GM23248 (cell line): ENCODE measurements around the gene MYO5A. TPM values are rescaled to one million over a fixed set of nuclear protein-coding genes. Genes with fewer than 3 reads are reported as not detected.
"Not testable (repeated sequence)": the region's sequence is repeated elsewhere in the genome, so short reads cannot be mapped to it uniquely, and the experiment has no call there.

Experiments used
- DNase-seq: peaks from one replicate; pipeline ENCODE4 v3.0.0-alpha.2; 2015
- H2AFZ ChIP-seq: fragments of 200-600 bp; sonication (generic); 2 replicates; pipeline ENCODE4 v1.6.1; 2016; ENCODE audit warnings: antibody characterized with exemption
- H3F3A ChIP-seq: fragments of 200-600 bp; sonication (generic); 2 replicates; pipeline ENCODE4 v1.6.1; 2016; ENCODE audit warnings: mild to moderate bottlenecking, antibody characterized with exemption, mixed run types; ENCODE audit not compliant: insufficient read depth
- H3K27ac ChIP-seq: fragments of 200-600 bp; sonication (generic); 2 replicates; pipeline ENCODE4 v1.5.1; 2016; ENCODE audit warnings: mild to moderate bottlenecking
- H3K27me3 ChIP-seq: fragments of 200-600 bp; sonication (generic); replicated peaks from 2 replicates; pipeline ENCODE4 v1.6.1; 2016; ENCODE audit warnings: mild to moderate bottlenecking; ENCODE audit not compliant: insufficient read depth
- H3K36me3 ChIP-seq: fragments of 200-600 bp; sonication (generic); 2 replicates; pipeline ENCODE4 v1.6.1; 2016; ENCODE audit warnings: low read depth, mild to moderate bottlenecking
- H3K4me1 ChIP-seq: fragments of 200-600 bp; sonication (generic); 2 replicates; pipeline ENCODE4 v1.6.1; 2016; ENCODE audit warnings: mild to moderate bottlenecking; ENCODE audit not compliant: insufficient read depth
- H3K4me2 ChIP-seq: fragments of 200-600 bp; sonication (generic); one replicate; pipeline ENCODE4 v1.6.1; 2016; ENCODE audit warnings: mild to moderate bottlenecking; ENCODE audit not compliant: unreplicated experiment
- H3K4me3 ChIP-seq: fragments of 200-600 bp; sonication (generic); 2 replicates; pipeline ENCODE4 v1.5.1; 2016; ENCODE audit warnings: mild to moderate bottlenecking
- H3K79me2 ChIP-seq: fragments of 200-600 bp; sonication (generic); 2 replicates; pipeline ENCODE4 v1.6.1; 2016; ENCODE audit warnings: mild to moderate bottlenecking; ENCODE audit not compliant: insufficient read depth
- H3K9ac ChIP-seq: fragments of 200-600 bp; sonication (generic); 2 replicates; pipeline ENCODE4 v1.6.1; 2016; ENCODE audit warnings: mild to moderate bottlenecking
- H3K9me2 ChIP-seq: fragments of 200-600 bp; sonication (generic); 2 replicates; pipeline ENCODE4 v1.6.1; 2016; ENCODE audit warnings: mixed run types, mild to moderate bottlenecking, moderate library complexity; ENCODE audit not compliant: insufficient read depth
- H3K9me3 ChIP-seq: fragments of 200-600 bp; sonication (generic); one replicate; pipeline ENCODE4 v1.6.1; 2017; ENCODE audit warnings: low read depth
- H4K20me1 ChIP-seq: fragments of 200-600 bp; sonication (generic); 2 replicates; pipeline ENCODE4 v1.6.0; 2016; ENCODE audit not compliant: insufficient read depth
- EZH2 ChIP-seq: fragments of 200-600 bp; sonication (generic); IDR thresholded peaks from 2 replicates; pipeline ENCODE4 v1.6.1; 2018; ENCODE audit warnings: antibody characterized with exemption, mild to moderate bottlenecking; ENCODE audit not compliant: insufficient read depth, poor library complexity, severe bottlenecking
- EZH2phosphoT487 ChIP-seq: fragments of 200-600 bp; sonication (generic); IDR thresholded peaks from 2 replicates; pipeline ENCODE4 v1.6.1; 2018; ENCODE audit warnings: antibody characterized with exemption, moderate library complexity, mild to moderate bottlenecking, low read depth; ENCODE audit not compliant: insufficient read depth
- WGBS, 2 experiments: methylation state at CpG; one replicate each; pipeline ENCODE4 v1.1.6; 2015 to 2017; ENCODE audit warnings: low lambda C conversion rate in 2 of 2, low coverage in 1 of 2; ENCODE audit errors: missing lambda C conversion rate in 2 of 2; 5-methylcytosine and 5-hydroxymethylcytosine counted together
- in situ Hi-C: fragments of 300-500 bp; cut with MboI; formaldehyde crosslinking; loops from 2 replicates; pipeline ENCODE4 v1.15.0; 2020
- polyA plus RNA-seq: library from polyadenylated mRNA; unstranded; fragments of >200 nt; fragmentation: Nextera tagmentation; extraction: Ambion mirVana; gene quantifications from 2 replicates; pipeline ENCODE4 v1.2.1, GENCODE V29; 2016
- total RNA-seq: library from RNA; depleted of rRNA; stranded (reverse); fragments of >200 nt; shearing (Covaris generic); gene quantifications from 2 replicates; pipeline ENCODE4 v1.2.3, GENCODE V29; 2014

Gene MYO5A
- total and polyA plus RNA-seq, 2 experiments from 2014 or later = 12.1 to 33.3 TPM

- no peak overlapping the region for H3K9ac ChIP-seq
- H3K79me2 ChIP-seq = peaks cover 98% of the 10 kb centered on the region
- no peaks in the 10 kb centered on the region for H3K9me3 ChIP-seq
- H3K27me3 ChIP-seq = no peaks in the 10 kb centered on the region
- H3K27ac ChIP-seq = no peak overlapping the region
- H3F3A ChIP-seq = 0 out of 2 replicates have a peak, but pooled peaks cover 12% of the 10 kb centered on the region
- H3K4me3 ChIP-seq = no peak overlapping the region
- peaks cover 30% of the 10 kb centered on the region for H3K4me1 ChIP-seq
- DNase-seq = no peak
- H3K4me2 ChIP-seq = no peak overlapping the region
- H3K9me2 ChIP-seq = no peaks in the 10 kb centered on the region
- in situ Hi-C loops = no loop called here
- H2AFZ ChIP-seq = no peak overlapping the region
- WGBS, 2 experiments = 96 to 98% methylated on average over 3 of the region's 3 CpGs
- H4K20me1 ChIP-seq = peaks cover 14% of the 10 kb centered on the region; the same call in 1 of the 2 replicates
- no peak for TF ChIP-seq EZH2
- no peak for TF ChIP-seq EZH2phosphoT487
- peaks cover 29% of the 10 kb centered on the region for H3K36me3 ChIP-seq
These were observed 28.0 kb upstream of the MYO5A start for GRCh38 chr15:52556524-52557273.

GRCh38 chr15:52552303-52552702 lies 23.6 kb upstream of the MYO5A start:
- TF ChIP-seq EZH2 (no peak), EZH2phosphoT487 (no peak)
- Histone ChIP-seq H3K4me3 (no peak overlapping the region), H3K27me3 (no peaks in the 10 kb centered on the region), H2AFZ (no peak overlapping the region), H3K4me1 (no peaks in the 10 kb centered on the region; the same call in 1 of the 2 replicates), H4K20me1 (no peaks in the 10 kb centered on the region), H3K9ac (no peak overlapping the region), H3K9me3 (no peaks in the 10 kb centered on the region), H3K27ac (no peak overlapping the region), H3K9me2 (no peaks in the 10 kb centered on the region), H3K36me3 (peaks cover 59% of the 10 kb centered on the region), H3F3A (0 out of 2 replicates have a peak, but pooled peaks cover 8% of the 10 kb centered on the region), H3K4me2 (no peak overlapping the region), H3K79me2 (peaks cover 64% of the 10 kb centered on the region)
- no peak for DNase-seq
- WGBS, 2 experiments = 89 to 98% methylated on average over 2 of the region's 2 CpGs
- in situ Hi-C loops = no loop called here

GRCh38 chr15:52551762-52552161 lies 23.1 kb upstream of the MYO5A start:
- Histone ChIP-seq H3K36me3 (peaks cover 59% of the 10 kb centered on the region), H3K27me3 (no peaks in the 10 kb centered on the region), H3F3A (0 out of 2 replicates have a peak, but pooled peaks cover 8% of the 10 kb centered on the region), H2AFZ (no peak overlapping the region), H3K4me3 (no peak overlapping the region), H3K9me2 (no peaks in the 10 kb centered on the region), H3K27ac (no peak overlapping the region), H3K4me1 (no peaks in the 10 kb centered on the region), H3K79me2 (peaks cover 59% of the 10 kb centered on the region), H4K20me1 (no peaks in the 10 kb centered on the region), H3K9me3 (no peaks in the 10 kb centered on the region), H3K4me2 (no peak overlapping the region), H3K9ac (no peak overlapping the region)
- 98 to 99% methylated on average over 6 of the region's 6 CpGs for WGBS, 2 experiments
- DNase-seq = no peak
- no peak for TF ChIP-seq EZH2phosphoT487
- in situ Hi-C loops = no loop called here

GRCh38 chr15:52551186-52551585 lies 22.5 kb upstream of the MYO5A start:
- Histone ChIP-seq H3K79me2 (peaks cover 53% of the 10 kb centered on the region), H3K36me3 (peaks cover 54% of the 10 kb centered on the region)
- in situ Hi-C loops, DNase-seq, H4K20me1 ChIP-seq, H3F3A ChIP-seq, H2AFZ ChIP-seq, H3K27me3 ChIP-seq, H3K27ac ChIP-seq, H3K9ac ChIP-seq, H3K9me3 ChIP-seq, H3K4me1 ChIP-seq, H3K9me2 ChIP-seq, H3K4me2 ChIP-seq, H3K4me3 ChIP-seq: not testable (repeated sequence)
- 97 to 100% methylated on average over 1 of the region's 1 CpG for WGBS, 2 experiments
